Motor neuron (in vitro differentiated cells): ENCODE data around the gene UBASH3B. TPM values are rescaled to one million over a fixed set of nuclear protein-coding genes. Genes with fewer than 3 reads are reported as not detected.

Experiments used
- ATAC-seq, 8 experiments: fragments of 200-7000 bp; cut with Tn5 transposase; replicated peaks in 6 of 8; 2 replicates each; pipeline ENCODE4 v1.8.0; 2021; ENCODE audit warnings: mild to moderate bottlenecking in 8 of 8, moderate library complexity in 8 of 8
- H3K27ac ChIP-seq, 2 donors: fragments of 250-450 bp; sonication (Bioruptor Pico); 2 replicates each; pipeline ENCODE4 v1.9.0; 2021; ENCODE audit warnings: antibody characterized with exemption in 2 of 2, mild to moderate bottlenecking in 2 of 2, moderate library complexity in 1 of 2
- H3K4me1 ChIP-seq, 2 donors: fragments of 250-450 bp; sonication (Bioruptor Pico); replicated peaks in 1 of 2; 2 replicates each; pipeline ENCODE4 v1.6.1; 2021; ENCODE audit warnings: antibody characterized with exemption in 2 of 2, mild to moderate bottlenecking in 2 of 2, moderate library complexity in 1 of 2
- H3K4me3 ChIP-seq, 5 donors: fragments of 250-450 bp; sonication (Bioruptor Pico); 2 replicates each; pipeline ENCODE4 v1.9.0; 2021; ENCODE audit warnings: antibody characterized with exemption in 5 of 5, mild to moderate bottlenecking in 5 of 5, moderate library complexity in 4 of 5
- WGBS, 10 experiments: fragments of 450-650 bp; shearing (Covaris generic); methylation state at CpG; one replicate each; pipeline ENCODE4 v1.0.0; 2022; 5-methylcytosine and 5-hydroxymethylcytosine counted together
- in situ Hi-C, 9 experiments: fragments of 400-800 bp; cut with MboI; loops; one replicate each; pipeline ENCODE4 v1.15.0; 2021; ENCODE audit warnings: low sequenced_read_pairs in 9 of 9, low pct_unique_long_range_greater_than_20kb in 2 of 9; ENCODE audit not compliant: unreplicated experiment in 9 of 9
- total RNA-seq, 8 experiments: library from RNA; unstranded; fragments of 300-600 nt; gene quantifications; 2 replicates each; pipeline versions ENCODE4 v1.2.3 to v1.2.4, GENCODE V29; 2022

UBASH3B gene
- total RNA-seq, 8 experiments from 2014 or later = 0.72 to 16.5 (median 3.5) TPM

GRCh38 chr11:122751292-122752070, 96.0 kb downstream of the UBASH3B start:
- peaks cover 2 to 8% of the 10 kb centered on the region in 2 donors for H3K4me1 ChIP-seq
- H3K4me3 ChIP-seq = no peak overlapping the region
- no peak overlapping the region for H3K27ac ChIP-seq
- in situ Hi-C loops = loop anchor here in 1 of 9 experiments (25.0 kb wide), 1 partner anchor 114 kb away; no protein-coding TSS in a partner anchor
- 17 to 100% (median 87%) methylated on average over 1 to 3 of the region's 5 CpGs; no CpG with 5 or more reads in 5 of the 10 experiments for WGBS, 10 experiments
- peak in 4 of 8 experiments; percentile 16 to 75 (median 30) for ATAC-seq

- no peak for ATAC-seq
- in situ Hi-C loops = loop anchor here in 1 of 9 experiments (25.0 kb wide), 1 partner anchor 117 kb away; no protein-coding TSS in a partner anchor
- Histone ChIP-seq H3K4me3 (no peak overlapping the region), H3K27ac (no peak overlapping the region), H3K4me1 (peaks cover 0 to 5% of the 10 kb centered on the region in 2 donors)
- 78 to 100% (median 100%) methylated on average over 1 to 3 of the region's 3 CpGs; no CpG with 5 or more reads in 5 of the 10 experiments for WGBS, 10 experiments
Measured at GRCh38 chr11:122754028-122754427, 98.5 kb downstream of the UBASH3B start.

DNA sequence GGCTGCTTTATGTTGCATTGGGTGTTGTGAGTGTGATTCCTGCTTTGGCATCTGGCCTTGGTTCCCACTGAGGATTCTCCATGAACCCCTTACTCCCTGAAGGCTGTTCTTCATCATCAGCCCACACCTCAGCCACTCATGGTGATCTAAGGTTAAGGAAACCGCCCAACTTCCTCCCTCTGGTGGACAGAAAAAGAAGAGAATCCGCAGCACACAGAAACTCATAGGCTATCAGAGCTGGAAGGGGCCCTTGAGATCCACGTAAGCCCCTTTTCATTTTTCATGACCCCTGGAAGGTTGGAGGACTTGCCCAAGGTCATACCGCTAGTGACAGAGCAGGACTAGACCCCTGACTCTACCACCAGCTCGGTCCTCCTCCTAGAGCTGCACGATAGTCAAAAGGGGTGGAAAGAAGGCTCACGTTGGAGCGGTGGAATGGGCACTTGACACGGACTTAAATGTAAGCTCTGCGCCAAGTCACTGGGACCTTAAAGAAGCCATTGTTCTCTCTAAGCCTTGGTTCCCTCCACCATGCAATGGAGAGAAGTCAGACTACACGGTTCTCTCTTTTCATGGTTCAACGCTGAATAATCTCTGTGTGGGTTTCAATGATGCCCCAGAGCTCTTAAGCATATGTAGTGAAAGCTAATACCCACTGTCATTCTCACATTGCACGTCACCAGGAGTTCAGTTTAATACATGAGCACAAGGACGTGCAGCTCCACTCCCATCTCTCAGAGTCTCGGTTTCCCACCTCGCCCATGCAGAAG, 99.2 kb downstream of the UBASH3B start:
- Histone ChIP-seq H3K4me1 (no peaks in the 10 kb centered on the region), H3K27ac (no peak overlapping the region), H3K4me3 (no peak overlapping the region)
- peak in 2 of 8 experiments; percentile 55 to 88 for ATAC-seq
- 66 to 100% (median 88%) methylated on average over 1 to 13 of the region's 16 CpGs for WGBS, 10 experiments
- in situ Hi-C loops = loop anchor here in 1 of 9 experiments (25.0 kb wide), 1 partner anchor 117 kb away; no protein-coding TSS in a partner anchor

DNA sequence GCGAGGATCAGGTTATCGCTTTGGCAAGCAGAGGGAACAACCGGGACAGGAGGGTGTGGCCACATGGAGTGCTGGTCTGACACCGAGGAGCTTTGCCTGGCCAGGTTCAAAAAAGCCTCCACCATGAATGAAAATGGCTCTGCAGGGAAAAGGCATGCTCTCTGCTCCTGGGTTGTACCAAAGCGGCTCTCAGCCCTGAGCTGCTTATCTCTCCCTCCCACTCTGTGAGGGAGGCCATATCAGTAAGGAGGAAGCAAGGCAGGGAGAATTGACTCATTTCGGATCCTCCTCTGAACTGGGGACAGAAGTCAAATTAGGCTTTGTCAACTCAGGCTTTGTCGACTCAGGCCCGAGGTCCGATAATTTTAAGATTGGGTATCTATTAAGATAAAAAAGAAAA, 99.9 kb downstream of the UBASH3B start:
- Histone ChIP-seq H3K4me1 (no peaks in the 10 kb centered on the region), H3K4me3 (no peak overlapping the region), H3K27ac (no peak overlapping the region)
- WGBS, 10 experiments = 87 to 100% (median 91%) methylated on average over 3 to 9 of the region's 9 CpGs; no CpG with 5 or more reads in 1 of the 10 experiments
- in situ Hi-C loops = loop anchor here in 1 of 9 experiments (25.0 kb wide), 1 partner anchor 118 kb away; no protein-coding TSS in a partner anchor
- no peak for ATAC-seq

DNA sequence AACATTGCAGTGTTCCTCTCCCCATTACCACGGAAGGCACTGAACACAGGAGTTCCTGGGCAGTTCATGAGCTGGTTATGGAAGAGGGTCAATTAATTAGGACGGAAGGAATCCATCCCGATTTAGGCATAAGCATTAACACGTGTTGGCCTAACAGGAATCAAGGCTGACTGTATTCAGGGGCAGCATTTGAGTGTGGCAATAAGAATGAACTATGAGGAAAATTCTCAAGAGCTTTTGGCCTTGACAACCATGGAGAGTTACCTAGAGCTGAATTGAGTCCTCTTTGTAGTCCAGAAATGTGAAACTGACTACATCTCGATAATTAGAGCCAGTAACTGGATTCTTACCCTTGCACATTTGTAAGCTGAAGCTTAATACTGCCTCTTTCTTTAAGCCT, 100.4 kb downstream of the UBASH3B start:
- peak in 1 of 8 experiments; percentile 16 for ATAC-seq
- in situ Hi-C loops = loop anchor here in 1 of 9 experiments (25.0 kb wide), 1 partner anchor 119 kb away; no protein-coding TSS in a partner anchor
- Histone ChIP-seq H3K4me1 (no peaks in the 10 kb centered on the region), H3K4me3 (no peak overlapping the region), H3K27ac (no peak overlapping the region)
- WGBS, 10 experiments = 20 to 100% (median 87%) methylated on average over 1 to 5 of the region's 5 CpGs

DNA sequence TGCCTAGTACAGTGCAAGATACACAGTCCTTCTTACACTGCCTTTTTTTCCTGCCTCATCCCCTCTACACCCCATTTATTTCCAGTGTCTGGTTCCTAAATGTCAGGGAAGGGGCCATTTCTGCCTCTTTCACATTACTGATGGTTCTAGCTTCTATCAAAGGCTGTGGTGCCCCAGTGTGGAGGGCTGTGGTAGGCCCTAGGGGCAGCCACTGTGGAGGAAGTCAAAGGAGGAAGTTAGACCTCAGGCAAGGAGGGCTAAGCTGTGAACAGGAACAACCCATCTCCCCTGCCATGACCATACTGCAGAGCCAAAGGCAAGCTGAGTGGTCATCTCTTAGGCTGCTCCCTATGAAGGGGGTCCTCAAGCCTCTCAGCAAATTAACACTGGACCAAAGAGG, 100.9 kb downstream of the UBASH3B start:
- no peak overlapping the region for H3K27ac ChIP-seq
- H3K4me3 ChIP-seq = no peak overlapping the region
- no peaks in the 10 kb centered on the region for H3K4me1 ChIP-seq
- in situ Hi-C loops = loop anchor here in 1 of 9 experiments (25.0 kb wide), 1 partner anchor 119 kb away; no protein-coding TSS in a partner anchor
- no peak for ATAC-seq

GRCh38 chr11:122757201-122757600, 101.7 kb downstream of the UBASH3B start:
- no peak for ATAC-seq
- H3K27ac ChIP-seq = no peak overlapping the region
- no peak overlapping the region for H3K4me3 ChIP-seq
- no peaks in the 10 kb centered on the region for H3K4me1 ChIP-seq
- in situ Hi-C loops = loop anchor here in 1 of 9 experiments (25.0 kb wide), 1 partner anchor 120 kb away; no protein-coding TSS in a partner anchor
- 68 to 100% (median 93%) methylated on average over 1 to 3 of the region's 3 CpGs; no CpG with 5 or more reads in 1 of the 10 experiments for WGBS, 10 experiments

- 77 to 100% (median 92%) methylated on average over 1 to 5 of the region's 8 CpGs; no CpG with 5 or more reads in 3 of the 10 experiments for WGBS, 10 experiments
- ATAC-seq = no peak
- in situ Hi-C loops = loop anchor here in 1 of 9 experiments (25.0 kb wide), 1 partner anchor 121 kb away; no protein-coding TSS in a partner anchor
- Histone ChIP-seq H3K27ac (no peak overlapping the region), H3K4me1 (peaks cover 5 to 9% of the 10 kb centered on the region in 2 donors), H3K4me3 (no peak overlapping the region)
Measured at GRCh38 chr11:122758339-122758738, 102.8 kb downstream of the UBASH3B start.

DNA sequence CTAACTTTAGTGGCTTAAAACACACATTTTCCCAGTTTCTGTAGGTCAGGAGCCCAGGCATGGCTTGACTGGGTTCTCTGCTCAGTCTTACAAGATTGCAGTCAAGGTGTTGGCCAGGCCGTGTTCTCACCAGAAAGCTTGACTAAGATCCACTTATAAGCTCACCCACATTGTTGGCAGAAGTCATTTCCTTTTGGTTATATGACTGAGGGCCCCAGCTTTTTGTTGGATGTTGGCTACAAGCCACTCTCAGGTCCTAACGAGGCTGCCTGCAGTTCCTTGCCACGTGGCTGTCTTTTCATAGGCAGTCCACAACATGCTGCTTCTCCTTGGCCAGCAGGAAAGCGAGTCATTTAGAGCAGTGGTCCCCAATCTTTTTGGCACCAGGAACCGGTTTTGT, 103.5 kb downstream of the UBASH3B start:
- in situ Hi-C loops = loop anchor here in 1 of 9 experiments (25.0 kb wide), 1 partner anchor 122 kb away; no protein-coding TSS in a partner anchor
- Histone ChIP-seq H3K4me1 (peaks cover 11 to 12% of the 10 kb centered on the region in 2 donors), H3K4me3 (no peak overlapping the region), H3K27ac (no peak overlapping the region)
- WGBS, 10 experiments = 0 to 90% (median 78%) methylated on average over 1 to 5 of the region's 5 CpGs; no CpG with 5 or more reads in 3 of the 10 experiments
- ATAC-seq = no peak

GRCh38 chr11:122763108-122763507, 107.6 kb downstream of the UBASH3B start:
- Histone ChIP-seq H3K4me3 (no peak overlapping the region), H3K27ac (no peak overlapping the region), H3K4me1 (peaks cover 11 to 12% of the 10 kb centered on the region in 2 donors)
- in situ Hi-C loops = loop anchor here in 1 of 9 experiments (25.0 kb wide), 1 partner anchor 126 kb away; no protein-coding TSS in a partner anchor
- 0 to 48% (median 38%) methylated on average over 1 to 2 of the region's 2 CpGs; no CpG with 5 or more reads in 3 of the 10 experiments for WGBS, 10 experiments
- ATAC-seq = no peak

DNA sequence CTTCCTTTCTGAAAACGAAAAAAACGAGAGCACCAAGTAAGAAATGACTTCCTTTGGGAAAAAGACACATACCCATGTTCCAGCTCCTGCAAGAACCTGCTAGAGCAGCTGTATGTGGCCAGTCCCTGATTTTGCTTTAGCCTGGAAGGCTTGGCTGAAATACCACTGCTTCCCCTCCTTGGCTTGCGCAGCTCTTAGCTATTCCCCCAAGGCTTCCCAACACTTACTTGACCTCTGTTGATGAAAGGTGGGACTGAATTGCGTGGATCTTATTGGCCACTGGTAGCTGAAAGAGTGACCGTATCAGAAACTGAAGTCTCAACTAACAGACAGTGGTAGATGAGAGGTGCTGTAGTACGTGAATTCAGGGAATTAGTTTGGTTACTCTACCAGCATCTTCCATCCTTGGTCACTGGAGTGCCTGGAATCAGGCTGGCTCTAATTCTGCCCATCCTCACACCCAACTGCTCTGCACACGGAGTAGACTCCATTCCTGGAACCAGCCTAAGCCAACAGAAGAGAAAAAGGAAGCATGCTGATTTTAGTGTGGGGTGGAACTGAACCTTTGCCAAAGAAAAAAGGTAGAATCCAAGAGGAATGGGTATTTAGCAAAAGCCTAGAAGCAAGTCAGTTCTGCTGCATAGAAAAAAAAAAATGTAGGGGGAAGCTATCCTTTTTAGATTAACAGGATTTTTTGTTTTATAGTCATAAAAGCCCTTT, 109.0 kb downstream of the UBASH3B start:
- ATAC-seq = no peak
- no peak overlapping the region for H3K27ac ChIP-seq
- WGBS, 10 experiments = 36 to 100% (median 84%) methylated on average over 1 to 6 of the region's 7 CpGs

More for the DNA sequence above, 109.0 kb downstream of the UBASH3B start:
- in situ Hi-C loops = loop anchor here in 1 of 9 experiments (25.0 kb wide), 1 partner anchor 127 kb away; no protein-coding TSS in a partner anchor
- H3K4me3 ChIP-seq = no peak overlapping the region
- peaks cover 11 to 12% of the 10 kb centered on the region in 2 donors for H3K4me1 ChIP-seq
